Testis (tissue), 2 donors: ENCODE measurements around the gene ABCF2.

ENCODE experiments used
- POLR2A ChIP-seq: fragments of 450-650 bp; IDR thresholded peaks from one replicate; pipeline ENCODE4 v1.6.1; 2017; ENCODE audit warnings: antibody characterized with exemption, mild to moderate bottlenecking, moderate library complexity
- TF ChIP-seq, protein P1 (sequence below), 3 experiments: fragments of 450-650 bp in 2 of 3; fragments of 200-600 bp in 1 of 3; sonication (generic) in 1 of 3; IDR thresholded peaks; one replicate each; pipeline ENCODE4 v1.5.1; 2016 to 2019; ENCODE audit warnings: antibody characterized with exemption in 3 of 3, mild to moderate bottlenecking in 2 of 3, moderate library complexity in 1 of 3

GRCh38 chr7:151235091-151235787 is 8.2 kb upstream of the ABCF2 start:
- TF ChIP-seq, protein P1, sequence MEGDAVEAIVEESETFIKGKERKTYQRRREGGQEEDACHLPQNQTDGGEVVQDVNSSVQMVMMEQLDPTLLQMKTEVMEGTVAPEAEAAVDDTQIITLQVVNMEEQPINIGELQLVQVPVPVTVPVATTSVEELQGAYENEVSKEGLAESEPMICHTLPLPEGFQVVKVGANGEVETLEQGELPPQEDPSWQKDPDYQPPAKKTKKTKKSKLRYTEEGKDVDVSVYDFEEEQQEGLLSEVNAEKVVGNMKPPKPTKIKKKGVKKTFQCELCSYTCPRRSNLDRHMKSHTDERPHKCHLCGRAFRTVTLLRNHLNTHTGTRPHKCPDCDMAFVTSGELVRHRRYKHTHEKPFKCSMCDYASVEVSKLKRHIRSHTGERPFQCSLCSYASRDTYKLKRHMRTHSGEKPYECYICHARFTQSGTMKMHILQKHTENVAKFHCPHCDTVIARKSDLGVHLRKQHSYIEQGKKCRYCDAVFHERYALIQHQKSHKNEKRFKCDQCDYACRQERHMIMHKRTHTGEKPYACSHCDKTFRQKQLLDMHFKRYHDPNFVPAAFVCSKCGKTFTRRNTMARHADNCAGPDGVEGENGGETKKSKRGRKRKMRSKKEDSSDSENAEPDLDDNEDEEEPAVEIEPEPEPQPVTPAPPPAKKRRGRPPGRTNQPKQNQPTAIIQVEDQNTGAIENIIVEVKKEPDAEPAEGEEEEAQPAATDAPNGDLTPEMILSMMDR (IDR thresholded peaks at IDR 0.05), result no peak
- TF ChIP-seq POLR2A, result no peak
